Neural progenitor cell (in vitro differentiated cells): ENCODE results near the gene OR6C70. TPM values are rescaled to one million over a fixed set of nuclear protein-coding genes. Genes with fewer than 3 reads are reported as not detected.

Experiments used
- DNase-seq: peaks from one replicate; pipeline ENCODE4 v3.0.0-alpha.2; 2016; ENCODE audit warnings: low spot score
- H2AFZ ChIP-seq: fragments of 200-600 bp; sonication (generic); replicated peaks from 2 replicates; pipeline ENCODE4 v1.6.1; 2016; ENCODE audit warnings: antibody characterized with exemption
- H3F3A ChIP-seq: fragments of 200-600 bp; sonication (generic); 2 replicates; pipeline ENCODE4 v1.6.1; 2016; ENCODE audit warnings: antibody characterized with exemption, low read depth
- H3K27ac ChIP-seq: fragments of 200-600 bp; sonication (generic); 2 replicates; pipeline ENCODE4 v1.5.1; 2016; ENCODE audit warnings: mild to moderate bottlenecking
- H3K27me3 ChIP-seq: fragments of 200-600 bp; sonication (generic); 2 replicates; pipeline ENCODE4 v1.6.1; 2016; ENCODE audit warnings: mild to moderate bottlenecking, moderate library complexity
- H3K36me3 ChIP-seq: fragments of 200-600 bp; sonication (generic); 2 replicates; pipeline ENCODE4 v1.5.1; 2016
- H3K4me1 ChIP-seq: fragments of 200-600 bp; sonication (generic); 2 replicates; pipeline ENCODE4 v1.6.1; 2016; ENCODE audit warnings: mixed run types
- H3K4me2 ChIP-seq: fragments of 200-600 bp; sonication (generic); 2 replicates; pipeline ENCODE4 v1.6.1; 2016
- H3K4me3 ChIP-seq: fragments of 200-600 bp; sonication (generic); 2 replicates; pipeline ENCODE4 v1.5.1; 2016
- H3K79me2 ChIP-seq: fragments of 200-600 bp; sonication (generic); 2 replicates; pipeline ENCODE4 v1.6.1; 2016; ENCODE audit warnings: low read depth
- H3K9ac ChIP-seq: fragments of 200-600 bp; sonication (generic); 2 replicates; pipeline ENCODE4 v1.6.1; 2016
- H3K9me3 ChIP-seq: fragments of 200-600 bp; sonication (generic); 2 replicates; pipeline ENCODE4 v1.5.1; 2016; ENCODE audit warnings: low read depth
- H4K20me1 ChIP-seq: fragments of 200-600 bp; sonication (generic); 2 replicates; pipeline ENCODE4 v1.6.1; 2016; ENCODE audit warnings: low read depth
- H3K27ac Mint-ChIP-seq: 3 replicates; pipeline ENCODE4 v1.8.0; 2021; ENCODE audit warnings: mixed read lengths
- H3K27me3 Mint-ChIP-seq: 2 replicates; pipeline ENCODE4 v1.8.0; 2022; ENCODE audit warnings: low read depth, mild to moderate bottlenecking, inconsistent platforms, moderate library complexity, mixed read lengths; ENCODE audit not compliant: insufficient read depth
- H3K36me3 Mint-ChIP-seq: 3 replicates; pipeline ENCODE4 v1.8.0; 2021; ENCODE audit warnings: mixed read lengths
- H3K4me1 Mint-ChIP-seq: 3 replicates; pipeline ENCODE4 v1.8.0; 2021; ENCODE audit warnings: mixed read lengths
- H3K4me3 Mint-ChIP-seq: 3 replicates; pipeline ENCODE4 v1.8.0; 2021; ENCODE audit warnings: mild to moderate bottlenecking, moderate library complexity, mixed read lengths
- H3K9me3 Mint-ChIP-seq: 3 replicates; pipeline ENCODE4 v1.8.0; 2020; ENCODE audit warnings: mixed read lengths
- CTCF ChIP-seq: fragments of 200-600 bp; sonication (generic); IDR thresholded peaks from 2 replicates; pipeline ENCODE4 v1.5.1; 2017; ENCODE audit warnings: antibody characterized with exemption, mild to moderate bottlenecking
- EZH2 ChIP-seq: fragments of 200-600 bp; sonication (generic); IDR thresholded peaks from 2 replicates; pipeline ENCODE4 v1.6.1; 2017; ENCODE audit warnings: antibody characterized with exemption, mild to moderate bottlenecking, moderate library complexity
- EZH2phosphoT487 ChIP-seq: fragments of 200-600 bp; sonication (generic); IDR thresholded peaks from 2 replicates; pipeline ENCODE4 v1.6.1; 2017; ENCODE audit warnings: antibody characterized with exemption
- total RNA-seq: library from RNA; depleted of rRNA; stranded (reverse); fragments of >200 nt; gene quantifications from 2 replicates; pipeline ENCODE4 v1.2.3, GENCODE V29; 2015; ENCODE audit warnings: low replicate concordance

OR6C70 gene
- total RNA-seq, 1 donor from 2014 or later, result not detected

- Histone ChIP-seq H3K27ac (no peak overlapping the region), H3K9me3 (no peaks in the 10 kb centered on the region), H3F3A (no peaks in the 10 kb centered on the region), H2AFZ (no peak overlapping the region), H3K36me3 (no peaks in the 10 kb centered on the region), H3K27me3 (no peaks in the 10 kb centered on the region), H3K4me3 (no peak overlapping the region), H4K20me1 (no peaks in the 10 kb centered on the region), H3K4me1 (peaks cover 3% of the 10 kb centered on the region), H3K4me2 (no peak overlapping the region), H3K9ac (no peak overlapping the region), H3K79me2 (no peaks in the 10 kb centered on the region)
- Mint-ChIP-seq H3K36me3 (no peaks in the 10 kb centered on the region), H3K4me1 (peaks cover 12% of the 10 kb centered on the region), H3K4me3 (no peak overlapping the region), H3K9me3 (no peaks in the 10 kb centered on the region), H3K27me3 (peaks cover 2% of the 10 kb centered on the region), H3K27ac (no peak overlapping the region)
- TF ChIP-seq CTCF (no peak), EZH2 (no peak), EZH2phosphoT487 (no peak)
- no peak for DNase-seq
Observed at GRCh38 chr12:55501601-55502000, 31.7 kb upstream of the OR6C70 start.

GRCh38 chr12:55499810-55500252 lies 29.9 kb upstream of the OR6C70 start:
- TF ChIP-seq CTCF (no peak), EZH2 (no peak), EZH2phosphoT487 (no peak)
- H3K4me1 ChIP-seq, result peaks cover 3% of the 10 kb centered on the region
- H4K20me1 ChIP-seq, result no peaks in the 10 kb centered on the region
- Mint-ChIP-seq H3K9me3 (no peaks in the 10 kb centered on the region), H3K4me3 (no peak overlapping the region), H3K36me3 (no peaks in the 10 kb centered on the region), H3K27ac (no peak overlapping the region), H3K4me1 (peaks cover 12% of the 10 kb centered on the region), H3K27me3 (no peaks in the 10 kb centered on the region)
- H3K36me3 ChIP-seq, result no peaks in the 10 kb centered on the region
- no peaks in the 10 kb centered on the region for H3K27me3 ChIP-seq
- H3K9ac ChIP-seq, result no peak overlapping the region
- no peak overlapping the region for H3K4me3 ChIP-seq
- H3F3A ChIP-seq, result no peaks in the 10 kb centered on the region
- H3K27ac ChIP-seq, result no peak overlapping the region
- H3K9me3 ChIP-seq, result no peaks in the 10 kb centered on the region
- H2AFZ ChIP-seq, result peak overlapping the region; percentile 50
- H3K79me2 ChIP-seq, result no peaks in the 10 kb centered on the region
- no peak overlapping the region for H3K4me2 ChIP-seq
- DNase-seq, result peak; percentile 2

- no peak overlapping the region for H3K27ac Mint-ChIP-seq
- Histone ChIP-seq H3K4me2 (no peak overlapping the region), H3F3A (no peaks in the 10 kb centered on the region), H4K20me1 (no peaks in the 10 kb centered on the region), H3K27ac (no peak overlapping the region), H3K4me1 (peaks cover 3% of the 10 kb centered on the region), H3K4me3 (no peak overlapping the region), H3K9me3 (no peaks in the 10 kb centered on the region), H3K9ac (no peak overlapping the region), H3K36me3 (no peaks in the 10 kb centered on the region), H2AFZ (peak overlapping the region; percentile 50), H3K27me3 (no peaks in the 10 kb centered on the region), H3K79me2 (no peaks in the 10 kb centered on the region)
- no peaks in the 10 kb centered on the region for H3K9me3 Mint-ChIP-seq
- no peaks in the 10 kb centered on the region for H3K27me3 Mint-ChIP-seq
- no peak for TF ChIP-seq CTCF
- TF ChIP-seq EZH2, result no peak
- TF ChIP-seq EZH2phosphoT487, result no peak
- H3K4me1 Mint-ChIP-seq, result peaks cover 12% of the 10 kb centered on the region
- H3K36me3 Mint-ChIP-seq, result no peaks in the 10 kb centered on the region
- H3K4me3 Mint-ChIP-seq, result no peak overlapping the region
- no peak for DNase-seq
Observed at GRCh38 chr12:55499231-55499630, 29.3 kb upstream of the OR6C70 start.
